Sigmoid colon (tissue), 3 donors: ENCODE data around the gene IRAK1BP1.

Source experiments
- CTCF ChIP-seq, 4 experiments: fragments of 450-650 bp in 3 of 4; fragments of 200-600 bp in 1 of 4; IDR thresholded peaks; one replicate each; pipeline ENCODE4 v1.5.1; 2016 to 2019; ENCODE audit warnings: antibody characterized with exemption in 4 of 4, mild to moderate bottlenecking in 3 of 4, moderate library complexity in 2 of 4
- POLR2A ChIP-seq, 2 donors: fragments of 450-650 bp; IDR thresholded peaks; one replicate each; pipeline ENCODE4 v1.6.1; 2016; ENCODE audit warnings: antibody characterized with exemption in 2 of 2, mild to moderate bottlenecking in 2 of 2, moderate library complexity in 2 of 2

GRCh38 chr6:78925317-78925716 is 58.0 kb downstream of the IRAK1BP1 start:
- TF ChIP-seq POLR2A (IDR thresholded peaks at IDR 0.05) (no peak), CTCF (IDR thresholded peaks at IDR 0.05) (no peak)
